HG02759 (cell line): ENCODE results near the gene WDR45B.

Experiments used
- ATAC-seq: cut with Tn5 transposase; IDR thresholded peaks from one replicate; pipeline ENCODE4 v1.9.1; 2021; ENCODE audit warnings: mild to moderate bottlenecking, moderate library complexity; ENCODE audit not compliant: unreplicated experiment

Gene WDR45B

GRCh38 chr17:82631544-82631943, 16.7 kb downstream of the WDR45B start:
- no peak for ATAC-seq

- ATAC-seq = no peak
Observed at GRCh38 chr17:82630212-82630611, 18.0 kb downstream of the WDR45B start.

GRCh38 chr17:82629748-82630147, 18.5 kb downstream of the WDR45B start:
- no peak for ATAC-seq

- ATAC-seq = no peak
Observed at GRCh38 chr17:82627405-82627804, 20.8 kb downstream of the WDR45B start.

GRCh38 chr17:82623707-82624106, 24.5 kb downstream of the WDR45B start:
- ATAC-seq = no peak

GRCh38 chr17:82619641-82620040, 28.6 kb downstream of the WDR45B start:
- no peak for ATAC-seq

- no peak for ATAC-seq
Observed at GRCh38 chr17:82619211-82619610, 29.0 kb downstream of the WDR45B start.

GRCh38 chr17:82616021-82616711, 32.1 kb downstream of the WDR45B start:
- ATAC-seq = no peak

GRCh38 chr17:82615084-82616020, 32.9 kb downstream of the WDR45B start:
- ATAC-seq = no peak

- ATAC-seq = no peak
Observed at GRCh38 chr17:82614095-82614631, 34.1 kb downstream of the WDR45B start.

- no peak for ATAC-seq
Observed at GRCh38 chr17:82613283-82614094, 34.8 kb downstream of the WDR45B start.

- no peak for ATAC-seq
Observed at GRCh38 chr17:82611140-82612058, 36.8 kb downstream of the WDR45B start.

- ATAC-seq = no peak
Observed at GRCh38 chr17:82609655-82610054, 38.6 kb downstream of the WDR45B start.

GRCh38 chr17:82608816-82609215, 39.4 kb downstream of the WDR45B start:
- ATAC-seq = no peak

- ATAC-seq = no peak
Observed at GRCh38 chr17:82605939-82606600, 42.2 kb downstream of the WDR45B start.

- no peak for ATAC-seq
Observed at GRCh38 chr17:82604532-82604931, 43.7 kb downstream of the WDR45B start.

GRCh38 chr17:82603981-82604448, 44.2 kb downstream of the WDR45B start:
- ATAC-seq = no peak

- no peak for ATAC-seq
Observed at GRCh38 chr17:82602986-82603710, 45.1 kb downstream of the WDR45B start.

- no peak for ATAC-seq
Observed at GRCh38 chr17:82602487-82602886, 45.8 kb downstream of the WDR45B start.
